ENCODE results near the gene UBE2D1.
"Not testable (repeated sequence)": the region's sequence is repeated elsewhere in the genome, so short reads cannot be mapped to it uniquely, and the experiment has no call there.

UBE2D1 gene

GRCh38 chr10:58384999-58385783 lies 50.4 kb downstream of the UBE2D1 start, which contains the start of gene TFAM:
Gene TFAM (plus strand): TSS chr10:58385410. CDS start chr10:58385548, 138 bp downstream.
- peak; percentile 88 for DNase-seq

GRCh38 chr10:58385784-58386112 lies 50.9 kb downstream of the UBE2D1 start:
- DNase-seq, result peak; percentile 3

GRCh38 chr10:58389024-58389423 lies 54.2 kb downstream of the UBE2D1 start:
- DNase-seq, result no peak

GRCh38 chr10:58393317-58393716 lies 58.5 kb downstream of the UBE2D1 start:
- DNase-seq, result no peak

- no peak for DNase-seq
These were observed 59.7 kb downstream of the UBE2D1 start for GRCh38 chr10:58394471-58394870.

GRCh38 chr10:58396057-58396456 lies 61.3 kb downstream of the UBE2D1 start:
- DNase-seq, result no peak

- no peak for DNase-seq
These were observed 63.0 kb downstream of the UBE2D1 start for GRCh38 chr10:58397830-58398229.

- no peak for DNase-seq
These were observed 64.6 kb downstream of the UBE2D1 start for GRCh38 chr10:58399410-58399809.

- DNase-seq, result no peak
These were observed 65.8 kb downstream of the UBE2D1 start for GRCh38 chr10:58400609-58401008.

- no peak for DNase-seq
These were observed 69.2 kb downstream of the UBE2D1 start for GRCh38 chr10:58404001-58404400.

- no peak for DNase-seq
These were observed 75.3 kb downstream of the UBE2D1 start for GRCh38 chr10:58409956-58410610.

- DNase-seq, result no peak
These were observed 77.7 kb downstream of the UBE2D1 start for GRCh38 chr10:58412502-58412961.

GRCh38 chr10:58414270-58415041 lies 79.7 kb downstream of the UBE2D1 start:
- peak; percentile 8 for DNase-seq

GRCh38 chr10:58415757-58416156 lies 81.0 kb downstream of the UBE2D1 start:
- no peak for DNase-seq

GRCh38 chr10:58417902-58418301 lies 83.1 kb downstream of the UBE2D1 start:
- not testable (repeated sequence) for DNase-seq

Measured in NCI-H1092 (cell line).